ENCODE results near the gene VPS4B. TPM values are rescaled to one million over a fixed set of nuclear protein-coding genes. Genes with fewer than 3 reads are reported as not detected.
"Not testable (repeated sequence)": the region's sequence is repeated elsewhere in the genome, so short reads cannot be mapped to it uniquely, and the experiment has no call there.

VPS4B gene
- polyA plus RNA-seq, 2 of the 4 experiments (the other 2 are of a cell fraction), result 21.8 to 24.2 TPM

DNA sequence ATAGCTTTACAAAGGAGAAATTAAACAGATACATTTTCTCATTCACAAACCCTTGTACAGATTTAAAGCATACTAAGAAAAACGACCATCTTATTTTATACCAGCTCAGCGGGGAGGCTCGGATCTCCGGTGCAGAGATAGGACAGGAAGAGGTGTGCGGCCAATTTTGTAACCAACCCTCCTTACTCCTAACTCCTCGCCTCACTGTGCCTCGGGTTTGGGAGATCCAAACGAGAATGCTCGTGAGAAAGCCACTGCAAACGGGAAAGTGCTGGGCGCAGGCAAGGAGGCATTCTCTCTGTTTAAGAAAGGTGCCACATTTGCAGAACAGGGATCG lies 56.4 kb downstream of the VPS4B start:
- WGBS (ENCODE audit: missing lambda C conversion rate), result 7% methylated on average over 12 of the region's 12 CpGs
- H3K9me3 ChIP-seq, result 0 out of 3 replicates have a peak, but pooled peaks cover 5% of the 10 kb centered on the region
- DNase-seq (ENCODE audit: low read depth in 1 of 2, low spot score in 1 of 2), result peak in 1 of 2 experiments; percentile 3
- no peak for FAIRE-seq
- ChIA-PET CTCF (interaction anchor here (1.0 to 2.4 kb wide), 4 partner anchors 9 to 384 kb away, joined by 3 to 14 read pairs (median 4); no protein-coding TSS in a partner anchor), POLR2A (interaction anchor here (0.9 to 2.2 kb wide), 3 partner anchors 9 to 56 kb away, joined by 3 to 10 read pairs (median 4); partner anchors contain the start of gene VPS4B)
- peak overlapping the region; percentile 82 to 94 for H3K27ac ChIP-seq
- peak overlapping the region; percentile 95 for H3K4me3 ChIP-seq
- H3K4me1 ChIP-seq, result 0 out of 3 replicates have a peak, but pooled peaks cover 6% of the 10 kb centered on the region
- no peak for ATAC-seq
- peak overlapping the region; percentile 96 for H3K4me2 ChIP-seq
- TF ChIP-seq, protein P1, sequence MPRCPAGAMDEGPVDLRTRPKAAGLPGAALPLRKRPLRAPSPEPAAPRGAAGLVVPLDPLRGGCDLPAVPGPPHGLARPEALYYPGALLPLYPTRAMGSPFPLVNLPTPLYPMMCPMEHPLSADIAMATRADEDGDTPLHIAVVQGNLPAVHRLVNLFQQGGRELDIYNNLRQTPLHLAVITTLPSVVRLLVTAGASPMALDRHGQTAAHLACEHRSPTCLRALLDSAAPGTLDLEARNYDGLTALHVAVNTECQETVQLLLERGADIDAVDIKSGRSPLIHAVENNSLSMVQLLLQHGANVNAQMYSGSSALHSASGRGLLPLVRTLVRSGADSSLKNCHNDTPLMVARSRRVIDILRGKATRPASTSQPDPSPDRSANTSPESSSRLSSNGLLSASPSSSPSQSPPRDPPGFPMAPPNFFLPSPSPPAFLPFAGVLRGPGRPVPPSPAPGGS (IDR thresholded peaks at IDR 0.05), result no peak

DNA sequence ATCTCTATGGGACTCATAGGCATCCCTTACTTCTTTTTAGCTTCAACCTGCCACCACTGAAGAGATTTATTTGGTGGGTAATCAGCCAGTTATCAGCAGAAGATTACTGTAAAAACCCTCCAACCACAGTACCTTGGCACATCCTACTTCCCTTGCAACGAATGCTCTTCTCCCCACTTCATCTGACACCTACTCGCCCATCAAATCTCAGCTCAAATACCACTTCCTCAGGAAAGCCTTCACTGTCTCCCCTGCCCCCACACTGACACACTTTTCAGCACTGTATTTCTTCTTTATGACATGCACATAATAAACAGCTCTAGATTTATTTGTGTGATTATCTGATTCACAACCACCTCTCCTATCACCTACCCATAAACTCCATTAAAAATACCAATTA lies 58.3 kb downstream of the VPS4B start:
- ATAC-seq (no peak), FAIRE-seq (no peak), DNase-seq (ENCODE audit: low read depth in 1 of 2, low spot score in 1 of 2) (no peak)
- H3K4me2 ChIP-seq, result no peak overlapping the region
- TF ChIP-seq, protein P2, sequence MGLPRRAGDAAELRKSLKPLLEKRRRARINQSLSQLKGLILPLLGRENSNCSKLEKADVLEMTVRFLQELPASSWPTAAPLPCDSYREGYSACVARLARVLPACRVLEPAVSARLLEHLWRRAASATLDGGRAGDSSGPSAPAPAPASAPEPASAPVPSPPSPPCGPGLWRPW (IDR thresholded peaks at IDR 0.05), result no peak
- TF ChIP-seq, protein P3, sequence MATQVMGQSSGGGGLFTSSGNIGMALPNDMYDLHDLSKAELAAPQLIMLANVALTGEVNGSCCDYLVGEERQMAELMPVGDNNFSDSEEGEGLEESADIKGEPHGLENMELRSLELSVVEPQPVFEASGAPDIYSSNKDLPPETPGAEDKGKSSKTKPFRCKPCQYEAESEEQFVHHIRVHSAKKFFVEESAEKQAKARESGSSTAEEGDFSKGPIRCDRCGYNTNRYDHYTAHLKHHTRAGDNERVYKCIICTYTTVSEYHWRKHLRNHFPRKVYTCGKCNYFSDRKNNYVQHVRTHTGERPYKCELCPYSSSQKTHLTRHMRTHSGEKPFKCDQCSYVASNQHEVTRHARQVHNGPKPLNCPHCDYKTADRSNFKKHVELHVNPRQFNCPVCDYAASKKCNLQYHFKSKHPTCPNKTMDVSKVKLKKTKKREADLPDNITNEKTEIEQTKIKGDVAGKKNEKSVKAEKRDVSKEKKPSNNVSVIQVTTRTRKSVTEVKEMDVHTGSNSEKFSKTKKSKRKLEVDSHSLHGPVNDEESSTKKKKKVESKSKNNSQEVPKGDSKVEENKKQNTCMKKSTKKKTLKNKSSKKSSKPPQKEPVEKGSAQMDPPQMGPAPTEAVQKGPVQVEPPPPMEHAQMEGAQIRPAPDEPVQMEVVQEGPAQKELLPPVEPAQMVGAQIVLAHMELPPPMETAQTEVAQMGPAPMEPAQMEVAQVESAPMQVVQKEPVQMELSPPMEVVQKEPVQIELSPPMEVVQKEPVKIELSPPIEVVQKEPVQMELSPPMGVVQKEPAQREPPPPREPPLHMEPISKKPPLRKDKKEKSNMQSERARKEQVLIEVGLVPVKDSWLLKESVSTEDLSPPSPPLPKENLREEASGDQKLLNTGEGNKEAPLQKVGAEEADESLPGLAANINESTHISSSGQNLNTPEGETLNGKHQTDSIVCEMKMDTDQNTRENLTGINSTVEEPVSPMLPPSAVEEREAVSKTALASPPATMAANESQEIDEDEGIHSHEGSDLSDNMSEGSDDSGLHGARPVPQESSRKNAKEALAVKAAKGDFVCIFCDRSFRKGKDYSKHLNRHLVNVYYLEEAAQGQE (IDR thresholded peaks at IDR 0.05), result no peak
- TF ChIP-seq, protein P4, sequence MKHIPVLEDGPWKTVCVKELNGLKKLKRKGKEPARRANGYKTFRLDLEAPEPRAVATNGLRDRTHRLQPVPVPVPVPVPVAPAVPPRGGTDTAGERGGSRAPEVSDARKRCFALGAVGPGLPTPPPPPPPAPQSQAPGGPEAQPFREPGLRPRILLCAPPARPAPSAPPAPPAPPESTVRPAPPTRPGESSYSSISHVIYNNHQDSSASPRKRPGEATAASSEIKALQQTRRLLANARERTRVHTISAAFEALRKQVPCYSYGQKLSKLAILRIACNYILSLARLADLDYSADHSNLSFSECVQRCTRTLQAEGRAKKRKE (CRISPR knock-in tag; IDR thresholded peaks at IDR 0.05; ENCODE audit: low read depth), result no peak
- TF ChIP-seq, protein P5, sequence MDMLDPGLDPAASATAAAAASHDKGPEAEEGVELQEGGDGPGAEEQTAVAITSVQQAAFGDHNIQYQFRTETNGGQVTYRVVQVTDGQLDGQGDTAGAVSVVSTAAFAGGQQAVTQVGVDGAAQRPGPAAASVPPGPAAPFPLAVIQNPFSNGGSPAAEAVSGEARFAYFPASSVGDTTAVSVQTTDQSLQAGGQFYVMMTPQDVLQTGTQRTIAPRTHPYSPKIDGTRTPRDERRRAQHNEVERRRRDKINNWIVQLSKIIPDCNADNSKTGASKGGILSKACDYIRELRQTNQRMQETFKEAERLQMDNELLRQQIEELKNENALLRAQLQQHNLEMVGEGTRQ (IDR thresholded peaks at IDR 0.05), result no peak
- TF ChIP-seq ZC3H11A (IDR thresholded peaks at IDR 0.05), result no peak
- no peak for TF ChIP-seq RARB (CRISPR knock-in tag; IDR thresholded peaks at IDR 0.05)
- H3K9me3 ChIP-seq, result 0 out of 3 replicates have a peak, but pooled peaks cover under 1% of the 10 kb centered on the region
- ChIA-PET CTCF (interaction anchor here (0.6 to 2.4 kb wide), 4 partner anchors 14 to 938 kb away, joined by 3 to 14 read pairs (median 4); no protein-coding TSS in a partner anchor), POLR2A (no interaction called here)
- no peak overlapping the region for H3K4me3 ChIP-seq
- WGBS (ENCODE audit: missing lambda C conversion rate), result 90% methylated on average over 2 of the region's 2 CpGs
- H3K27ac ChIP-seq, result no peak overlapping the region
- H3K4me1 ChIP-seq, result 0 out of 3 replicates have a peak, but pooled peaks cover 6% of the 10 kb centered on the region

DNA sequence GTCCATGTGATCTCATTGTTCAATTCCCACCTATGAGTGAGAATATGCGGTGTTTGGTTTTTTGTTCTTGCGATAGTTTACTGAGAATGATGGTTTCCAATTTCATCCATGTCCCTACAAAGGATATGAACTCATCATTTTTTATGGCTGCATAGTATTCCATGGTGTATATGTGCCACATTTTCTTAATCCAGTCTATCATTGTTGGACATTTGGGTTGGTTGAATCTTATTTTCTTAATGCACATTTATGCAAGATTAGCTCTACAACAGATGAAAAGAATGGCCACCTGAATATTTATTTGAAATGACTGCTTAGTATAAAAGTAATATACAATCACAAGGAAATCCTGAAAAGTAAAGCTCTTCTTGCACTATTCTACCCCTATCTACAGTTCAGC lies 58.9 kb downstream of the VPS4B start:
- CTCF ChIA-PET, result interaction anchor here (0.6 to 1.7 kb wide), 4 partner anchors 10 to 938 kb away, joined by 3 to 4 read pairs (median 4); no protein-coding TSS in a partner anchor
- DNase-seq (ENCODE audit: low read depth in 1 of 2, low spot score in 1 of 2); H3K27ac ChIP-seq; POLR2A ChIA-PET; H3K4me2 ChIP-seq; ATAC-seq; H3K4me1 ChIP-seq; H3K4me3 ChIP-seq; H3K9me3 ChIP-seq; FAIRE-seq: not testable (repeated sequence)
- WGBS (ENCODE audit: missing lambda C conversion rate), result no CpG with 5 or more reads among the region's 2 CpGs

DNA sequence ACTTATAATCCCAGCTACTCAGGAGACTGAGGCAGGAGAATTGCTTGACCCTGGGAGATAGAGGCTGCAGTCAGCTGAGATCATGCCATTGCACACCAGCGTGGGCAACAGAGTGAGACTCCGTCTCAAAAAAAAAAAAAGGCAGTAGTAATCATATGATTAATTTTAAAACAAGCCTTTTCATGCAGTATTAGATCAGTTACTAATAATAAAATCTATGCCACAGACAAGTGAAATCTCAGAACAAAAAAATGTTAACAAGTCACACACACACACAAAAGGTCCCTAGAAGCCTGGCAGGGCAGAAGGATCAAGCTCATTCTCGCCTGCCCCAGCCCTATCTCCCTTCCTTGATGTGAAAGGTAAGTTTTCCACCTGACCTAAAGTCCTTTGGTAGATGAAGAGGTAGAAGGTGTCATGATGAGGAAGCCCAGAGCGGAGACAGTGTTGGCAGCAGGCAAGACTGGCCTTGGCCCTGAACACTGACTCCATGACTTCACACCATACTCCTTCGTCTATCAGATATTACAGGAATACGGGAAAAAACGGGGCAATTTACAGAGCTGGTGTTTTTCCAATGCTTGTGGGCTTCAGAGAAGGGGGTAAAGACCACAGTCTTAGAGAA lies 65.9 kb downstream of the VPS4B start:
- ATAC-seq, result no peak
- ChIA-PET POLR2A (no interaction called here), CTCF (interaction anchor here (0.8 kb wide), 1 partner anchor 10 kb away, joined by 3 read pairs; no protein-coding TSS in a partner anchor)
- H3K4me3 ChIP-seq, result no peak overlapping the region
- no peak overlapping the region for H3K4me2 ChIP-seq
- DNase-seq (ENCODE audit: low read depth in 1 of 2, low spot score in 1 of 2), result no peak
- H3K9me3 ChIP-seq, result no peaks in the 10 kb centered on the region
- H3K4me1 ChIP-seq, result no peaks in the 10 kb centered on the region
- WGBS (ENCODE audit: missing lambda C conversion rate), result 92% methylated on average over 7 of the region's 7 CpGs
- no peak for FAIRE-seq
- H3K27ac ChIP-seq, result no peak overlapping the region
- TF ChIP-seq, protein P6, sequence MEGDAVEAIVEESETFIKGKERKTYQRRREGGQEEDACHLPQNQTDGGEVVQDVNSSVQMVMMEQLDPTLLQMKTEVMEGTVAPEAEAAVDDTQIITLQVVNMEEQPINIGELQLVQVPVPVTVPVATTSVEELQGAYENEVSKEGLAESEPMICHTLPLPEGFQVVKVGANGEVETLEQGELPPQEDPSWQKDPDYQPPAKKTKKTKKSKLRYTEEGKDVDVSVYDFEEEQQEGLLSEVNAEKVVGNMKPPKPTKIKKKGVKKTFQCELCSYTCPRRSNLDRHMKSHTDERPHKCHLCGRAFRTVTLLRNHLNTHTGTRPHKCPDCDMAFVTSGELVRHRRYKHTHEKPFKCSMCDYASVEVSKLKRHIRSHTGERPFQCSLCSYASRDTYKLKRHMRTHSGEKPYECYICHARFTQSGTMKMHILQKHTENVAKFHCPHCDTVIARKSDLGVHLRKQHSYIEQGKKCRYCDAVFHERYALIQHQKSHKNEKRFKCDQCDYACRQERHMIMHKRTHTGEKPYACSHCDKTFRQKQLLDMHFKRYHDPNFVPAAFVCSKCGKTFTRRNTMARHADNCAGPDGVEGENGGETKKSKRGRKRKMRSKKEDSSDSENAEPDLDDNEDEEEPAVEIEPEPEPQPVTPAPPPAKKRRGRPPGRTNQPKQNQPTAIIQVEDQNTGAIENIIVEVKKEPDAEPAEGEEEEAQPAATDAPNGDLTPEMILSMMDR (IDR thresholded peaks at IDR 0.05), result no peak
- TF ChIP-seq CBX2 (IDR thresholded peaks at IDR 0.05; ENCODE audit: borderline replicate concordance, low read depth), result no peak
- TF ChIP-seq, protein P7, sequence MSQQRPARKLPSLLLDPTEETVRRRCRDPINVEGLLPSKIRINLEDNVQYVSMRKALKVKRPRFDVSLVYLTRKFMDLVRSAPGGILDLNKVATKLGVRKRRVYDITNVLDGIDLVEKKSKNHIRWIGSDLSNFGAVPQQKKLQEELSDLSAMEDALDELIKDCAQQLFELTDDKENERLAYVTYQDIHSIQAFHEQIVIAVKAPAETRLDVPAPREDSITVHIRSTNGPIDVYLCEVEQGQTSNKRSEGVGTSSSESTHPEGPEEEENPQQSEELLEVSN (IDR thresholded peaks at IDR 0.05; ENCODE audit: borderline replicate concordance, low read depth), result no peak
- no peak for TF ChIP-seq PHF8 (IDR thresholded peaks at IDR 0.05; ENCODE audit: borderline replicate concordance, low read depth)
- TF ChIP-seq MAZ (IDR thresholded peaks at IDR 0.05; ENCODE audit: borderline replicate concordance, low read depth, low read length), result no peak
- TF ChIP-seq HOXB5 (CRISPR knock-in tag; IDR thresholded peaks at IDR 0.05), result no peak
- TF ChIP-seq FOXS1 (CRISPR knock-in tag; IDR thresholded peaks at IDR 0.05), result no peak
- TF ChIP-seq, protein P1 (IDR thresholded peaks at IDR 0.05), result no peak
